Trophoblast cell (in vitro differentiated cells and primary cell): ENCODE measurements around the gene NOXA1.

ENCODE experiments used
- DNase-seq, 2 donors: peaks; one replicate each; pipeline ENCODE4 v3.0.0-alpha.2; 2016
- H2AFZ ChIP-seq: 2 replicates; pipeline ENCODE4 v1.6.1; 2013; ENCODE audit warnings: low read length, moderate library complexity, mild to moderate bottlenecking; ENCODE audit not compliant: insufficient read depth, poor library complexity
- H2AK5ac ChIP-seq: 2 replicates; pipeline ENCODE4 v1.6.1; 2013; ENCODE audit warnings: mild to moderate bottlenecking, low read length
- H2BK120ac ChIP-seq: 2 replicates; pipeline ENCODE4 v1.6.1; 2013; ENCODE audit warnings: low read length, mild to moderate bottlenecking, moderate library complexity; ENCODE audit not compliant: insufficient read depth, poor library complexity
- H2BK12ac ChIP-seq: 2 replicates; pipeline ENCODE4 v1.6.1; 2013; ENCODE audit warnings: mild to moderate bottlenecking, low read length, moderate library complexity
- H2BK5ac ChIP-seq: 2 replicates; pipeline ENCODE4 v1.6.1; 2013; ENCODE audit warnings: low read length, low read depth, moderate library complexity, mild to moderate bottlenecking; ENCODE audit not compliant: poor library complexity
- H3K14ac ChIP-seq: 2 replicates; pipeline ENCODE4 v1.6.1; 2013; ENCODE audit warnings: mild to moderate bottlenecking, low read length
- H3K18ac ChIP-seq: 2 replicates; pipeline ENCODE4 v1.6.1; 2013; ENCODE audit warnings: mild to moderate bottlenecking, low read length
- H3K23ac ChIP-seq: 2 replicates; pipeline ENCODE4 v1.6.1; 2013; ENCODE audit warnings: low read length
- H3K27ac ChIP-seq: 2 replicates; pipeline ENCODE4 v1.5.1; 2013; ENCODE audit warnings: low read depth, mild to moderate bottlenecking, inconsistent platforms, low read length, moderate library complexity
- H3K27me3 ChIP-seq: 2 replicates; pipeline ENCODE4 v1.6.1; 2013; ENCODE audit warnings: inconsistent platforms, mild to moderate bottlenecking, low read length, moderate library complexity; ENCODE audit not compliant: insufficient read depth
- H3K36me3 ChIP-seq, 2 experiments: 1 replicate in 1 of 2; 2 replicates in 1 of 2; pipeline ENCODE4 v1.6.1; 2013; ENCODE audit warnings: low read length in 2 of 2, mild to moderate bottlenecking in 2 of 2, moderate library complexity in 1 of 2; ENCODE audit not compliant: insufficient read depth in 2 of 2, control insufficient read depth in 1 of 2
- H3K4ac ChIP-seq: 2 replicates; pipeline ENCODE4 v1.6.1; 2013; ENCODE audit warnings: low read depth, mild to moderate bottlenecking, low read length, moderate library complexity
- H3K4me1 ChIP-seq, 2 experiments: 1 replicate in 1 of 2; 2 replicates in 1 of 2; pipeline ENCODE4 v1.6.1; 2013; ENCODE audit warnings: low read length in 2 of 2, mild to moderate bottlenecking in 2 of 2, moderate library complexity in 1 of 2; ENCODE audit not compliant: insufficient read depth in 2 of 2, control insufficient read depth in 1 of 2
- H3K4me2 ChIP-seq: 2 replicates; pipeline ENCODE4 v1.6.1; 2013; ENCODE audit warnings: inconsistent platforms, mild to moderate bottlenecking, low read length, moderate library complexity
- H3K4me3 ChIP-seq: 2 replicates; pipeline ENCODE4 v1.5.1; 2013; ENCODE audit warnings: mild to moderate bottlenecking, low read depth, low read length, inconsistent platforms
- H3K79me1 ChIP-seq: one replicate; pipeline ENCODE4 v1.6.1; 2013; ENCODE audit warnings: low read length
- H3K79me2 ChIP-seq: 2 replicates; pipeline ENCODE4 v1.6.1; 2013; ENCODE audit warnings: low read length, mild to moderate bottlenecking; ENCODE audit not compliant: control insufficient read depth, insufficient read depth, poor library complexity
- H3K9ac ChIP-seq: 2 replicates; pipeline ENCODE4 v1.6.1; 2013; ENCODE audit warnings: mild to moderate bottlenecking, low read length
- H3K9me3 ChIP-seq: 2 replicates; pipeline ENCODE4 v1.6.1; 2013; ENCODE audit warnings: low read depth, mild to moderate bottlenecking, control low read depth, inconsistent platforms, low read length; ENCODE audit not compliant: insufficient read depth
- H4K12ac ChIP-seq: 2 replicates; pipeline ENCODE4 v1.6.1; 2013; ENCODE audit warnings: low read depth, mild to moderate bottlenecking, low read length, moderate library complexity
- H4K8ac ChIP-seq: 2 replicates; pipeline ENCODE4 v1.6.1; 2013; ENCODE audit warnings: low read depth, mild to moderate bottlenecking, low read length, moderate library complexity
- H4K91ac ChIP-seq: one replicate; pipeline ENCODE4 v1.6.1; 2013; ENCODE audit warnings: low read depth, mild to moderate bottlenecking, low read length, moderate library complexity
- WGBS: extraction: QIAGEN DNeasy Blood & Tissue Kit; methylation state at CpG from one replicate; pipeline ENCODE4 v1.1.7; 2013; ENCODE audit warnings: missing lambda C conversion rate; ENCODE audit not compliant: insufficient read length, insufficient coverage; ENCODE audit errors: extremely low coverage; 5-methylcytosine and 5-hydroxymethylcytosine counted together

Gene NOXA1

GRCh38 chr9:137445930-137446431, 22.8 kb downstream of the NOXA1 start:
- Histone ChIP-seq H3K9ac (no peak overlapping the region), H3K4me2 (no peak overlapping the region), H3K14ac (no peak overlapping the region), H3K4me3 (no peak overlapping the region), H2BK120ac (no peak overlapping the region), H4K8ac (no peak overlapping the region), H3K9me3 (peaks cover 6% of the 10 kb centered on the region), H2BK12ac (no peak overlapping the region), H4K91ac (no peak overlapping the region), H3K36me3 (peaks cover 11% of the 10 kb centered on the region in 2 experiments), H3K79me2 (no peaks in the 10 kb centered on the region), H3K4ac (no peak overlapping the region), H2BK5ac (no peak overlapping the region), H4K12ac (no peak overlapping the region), H3K23ac (no peak overlapping the region), H3K79me1 (no peaks in the 10 kb centered on the region), H3K27ac (no peak overlapping the region), H2AK5ac (no peak overlapping the region), H3K18ac (no peak overlapping the region), H2AFZ (no peak overlapping the region), H3K27me3 (no peaks in the 10 kb centered on the region), H3K4me1 (peaks cover 0 to 3% of the 10 kb centered on the region in 2 experiments)
- WGBS = no CpG with 5 or more reads among the region's 19 CpGs
- no peak for DNase-seq

- no peak overlapping the region for H3K9ac ChIP-seq
- H2BK5ac ChIP-seq = no peak overlapping the region
- peaks cover 6% of the 10 kb centered on the region for H3K9me3 ChIP-seq
- no peak overlapping the region for H4K12ac ChIP-seq
- no peaks in the 10 kb centered on the region for H3K79me1 ChIP-seq
- no peak for DNase-seq
- no peak overlapping the region for H3K18ac ChIP-seq
- WGBS = no CpG with 5 or more reads among the region's 21 CpGs
- no peak overlapping the region for H2AK5ac ChIP-seq
- no peak overlapping the region for H2BK12ac ChIP-seq
- no peak overlapping the region for H3K4me3 ChIP-seq
- no peaks in the 10 kb centered on the region for H3K4me1 ChIP-seq
- no peaks in the 10 kb centered on the region for H3K27me3 ChIP-seq
- no peak overlapping the region for H3K4me2 ChIP-seq
- H3K27ac ChIP-seq = no peak overlapping the region
- no peak overlapping the region for H4K91ac ChIP-seq
- H3K4ac ChIP-seq = no peak overlapping the region
- H3K14ac ChIP-seq = no peak overlapping the region
- H2BK120ac ChIP-seq = no peak overlapping the region
- peaks cover 11% of the 10 kb centered on the region in 2 experiments for H3K36me3 ChIP-seq
- H4K8ac ChIP-seq = no peak overlapping the region
- H3K23ac ChIP-seq = no peak overlapping the region
- H2AFZ ChIP-seq = no peak overlapping the region
- H3K79me2 ChIP-seq = no peaks in the 10 kb centered on the region
Observed at GRCh38 chr9:137446851-137447471, 23.8 kb downstream of the NOXA1 start.

GRCh38 chr9:137447722-137448601, 24.8 kb downstream of the NOXA1 start:
- no peak overlapping the region for H4K8ac ChIP-seq
- no peak overlapping the region for H3K23ac ChIP-seq

GRCh38 chr9:137448602-137448962, 25.4 kb downstream of the NOXA1 start:
- Histone ChIP-seq H3K27me3 (no peaks in the 10 kb centered on the region), H3K79me2 (no peaks in the 10 kb centered on the region), H3K9me3 (peaks cover 8% of the 10 kb centered on the region), H2AK5ac (no peak overlapping the region), H3K27ac (no peak overlapping the region), H3K9ac (no peak overlapping the region), H3K4ac (no peak overlapping the region), H2BK5ac (no peak overlapping the region), H3K18ac (no peak overlapping the region), H3K14ac (no peak overlapping the region), H4K12ac (no peak overlapping the region), H3K4me1 (peaks cover 4 to 5% of the 10 kb centered on the region in 2 experiments), H3K79me1 (peaks cover under 1% of the 10 kb centered on the region), H4K8ac (no peak overlapping the region), H4K91ac (no peak overlapping the region), H3K4me2 (no peak overlapping the region), H3K4me3 (no peak overlapping the region), H3K36me3 (peaks cover 13 to 20% of the 10 kb centered on the region in 2 experiments), H2BK12ac (no peak overlapping the region), H2AFZ (no peak overlapping the region), H3K23ac (no peak overlapping the region), H2BK120ac (no peak overlapping the region)
- DNase-seq = no peak
- no CpG with 5 or more reads among the region's 16 CpGs for WGBS

More at GRCh38 chr9:137447722-137448601, 24.8 kb downstream of the NOXA1 start:
- Histone ChIP-seq H3K4me3 (no peak overlapping the region), H3K36me3 (peaks cover 13 to 17% of the 10 kb centered on the region in 2 experiments), H3K4me2 (no peak overlapping the region), H3K9ac (no peak overlapping the region), H3K4me1 (no peaks in the 10 kb centered on the region), H3K27ac (no peak overlapping the region), H4K91ac (no peak overlapping the region), H3K79me2 (no peaks in the 10 kb centered on the region), H3K4ac (no peak overlapping the region), H3K79me1 (no peaks in the 10 kb centered on the region), H3K27me3 (no peaks in the 10 kb centered on the region), H2BK12ac (no peak overlapping the region), H2BK5ac (no peak overlapping the region), H2AFZ (no peak overlapping the region), H2BK120ac (no peak overlapping the region), H3K14ac (no peak overlapping the region), H3K18ac (no peak overlapping the region), H2AK5ac (no peak overlapping the region), H4K12ac (no peak overlapping the region), H3K9me3 (peaks cover 6% of the 10 kb centered on the region)
- WGBS = no CpG with 5 or more reads among the region's 27 CpGs
- no peak for DNase-seq
